ENCODE results near the gene SLC25A41.
"Not testable (repeated sequence)": the region's sequence is repeated elsewhere in the genome, so short reads cannot be mapped to it uniquely, and the experiment has no call there.

DNA sequence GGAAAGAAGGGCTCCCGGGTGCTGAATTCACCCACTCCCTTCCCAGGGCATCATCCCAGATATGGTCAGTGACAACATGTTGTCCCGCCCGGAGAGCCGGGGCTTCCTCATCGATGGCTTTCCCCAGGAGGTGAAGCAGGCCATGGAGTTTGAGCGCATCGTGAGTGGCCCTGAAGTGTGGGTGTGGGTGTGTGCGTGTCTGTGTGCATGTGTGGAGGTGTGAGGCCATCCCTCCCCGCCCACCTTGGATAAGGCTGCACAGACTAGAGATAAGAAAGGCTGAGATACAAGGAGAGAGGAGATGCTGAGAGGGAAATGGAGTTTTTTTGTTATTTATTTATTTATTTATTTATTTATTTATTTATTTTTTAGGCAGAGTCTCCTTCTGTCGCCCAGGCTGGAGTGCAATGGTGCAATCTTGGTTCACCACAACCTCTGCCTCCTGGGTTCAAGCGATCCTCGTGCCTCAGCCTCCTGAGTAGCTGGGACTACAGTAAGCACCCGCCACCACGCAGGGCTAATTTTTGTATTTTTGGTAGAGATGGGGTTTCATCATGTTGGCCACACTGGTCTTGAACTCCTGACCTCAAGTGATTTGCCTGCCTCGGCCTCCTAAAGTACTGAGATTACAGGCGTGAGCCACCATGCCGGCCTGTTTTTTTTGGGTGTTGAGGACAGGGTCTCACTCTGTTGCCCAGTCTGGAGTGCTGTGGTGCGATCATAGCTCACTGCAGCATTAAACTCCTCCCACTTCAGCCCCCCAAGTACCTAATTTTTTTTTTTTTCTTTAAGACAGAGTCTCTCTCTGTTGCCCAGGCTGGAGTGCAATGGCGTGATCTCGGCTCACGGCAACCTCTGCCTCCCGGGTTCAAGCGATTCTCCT lies 33.3 kb downstream of the SLC25A41 start:
- TF ChIP-seq POLR2A, CTCF (IDR thresholded peaks at IDR 0.05): not testable (repeated sequence)
